Measurements from ENCODE around the gene ADIRF. TPM values are rescaled to one million over a fixed set of nuclear protein-coding genes. Genes with fewer than 3 reads are reported as not detected.
"Not testable (repeated sequence)": the region's sequence is repeated elsewhere in the genome, so short reads cannot be mapped to it uniquely, and the experiment has no call there.

Gene ADIRF
- total and polyA plus RNA-seq, 7 donors: 45.3 to 157 (median 98.1) TPM

DNA sequence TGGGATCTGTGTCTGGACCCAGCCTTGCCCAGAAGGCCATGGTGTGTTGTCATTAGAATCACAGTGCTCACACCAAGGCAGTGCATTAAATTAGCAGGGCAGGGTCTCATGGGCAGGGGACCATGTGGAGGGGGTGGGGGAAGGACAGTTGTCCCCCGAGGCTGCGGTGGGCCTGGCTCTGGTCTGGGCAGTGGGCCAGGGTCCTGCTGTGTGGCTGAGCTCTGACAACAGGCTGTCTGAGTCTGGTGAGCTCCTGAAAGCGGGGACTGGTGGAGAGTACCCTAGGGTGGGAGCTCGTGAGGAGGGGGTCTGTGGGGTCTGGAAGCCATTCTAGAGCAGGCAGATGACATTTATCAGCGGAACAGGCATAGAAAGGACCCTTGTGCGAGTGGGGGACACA, 49.8 kb downstream of the ADIRF start:
- DNase-seq; H3K4me1 ChIP-seq; H3K27me3 ChIP-seq; H3K9me3 ChIP-seq; intact Hi-C loops (cut with DNase I); H3K4me3 ChIP-seq; H3K36me3 ChIP-seq; H3K27ac ChIP-seq: not testable (repeated sequence)
- WGBS, 2 donors: 88% methylated on average over 6 of the region's 6 CpGs

DNA sequence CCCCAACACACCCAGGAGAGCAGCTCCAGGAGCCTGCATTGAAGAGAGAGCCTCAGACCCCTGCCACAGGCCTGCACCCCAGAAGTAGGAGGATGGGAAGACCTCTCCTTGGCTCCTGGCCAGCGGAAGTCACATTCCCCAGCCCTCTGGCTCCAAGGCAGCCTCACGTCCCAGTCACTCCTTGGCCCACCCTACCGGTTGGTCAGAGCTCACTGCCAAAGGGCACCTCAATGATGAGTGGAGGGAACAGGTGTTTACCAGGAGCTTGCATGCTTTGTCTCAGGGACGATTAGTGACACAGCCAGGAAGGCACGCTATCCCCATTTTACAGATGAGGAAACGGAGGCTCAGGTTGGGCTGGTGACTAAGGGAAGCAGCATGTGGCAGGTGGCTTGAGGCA, 50.8 kb downstream of the ADIRF start:
- intact Hi-C loops (cut with DNase I); DNase-seq; H3K27me3 ChIP-seq; H3K4me3 ChIP-seq; H3K9me3 ChIP-seq; H3K27ac ChIP-seq; H3K4me1 ChIP-seq; H3K36me3 ChIP-seq: not testable (repeated sequence)
- WGBS, 2 donors: 85 to 92% methylated on average over 6 of the region's 6 CpGs

DNA sequence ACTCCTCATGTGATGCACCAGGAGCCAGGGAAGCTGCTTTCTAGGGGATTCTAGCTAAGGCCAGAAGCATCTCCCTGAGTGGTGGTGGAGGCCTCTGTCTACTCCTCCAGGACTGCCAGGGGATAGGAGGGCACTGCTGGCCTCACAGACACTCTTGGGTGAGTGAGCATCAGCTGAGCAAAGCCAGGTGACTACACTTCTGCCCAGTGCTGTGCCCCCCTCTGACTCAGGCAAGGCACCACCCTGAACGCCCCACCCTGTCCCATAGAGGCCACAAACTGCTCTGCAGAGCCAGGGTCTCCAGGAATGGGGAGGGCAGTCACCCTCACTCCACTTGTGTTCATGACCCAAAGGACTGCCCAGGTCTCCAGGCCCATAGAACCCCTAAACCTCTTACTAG, 51.2 kb downstream of the ADIRF start:
- H3K4me3 ChIP-seq; DNase-seq; H3K27ac ChIP-seq; intact Hi-C loops (cut with DNase I); H3K9me3 ChIP-seq; H3K4me1 ChIP-seq; H3K27me3 ChIP-seq; H3K36me3 ChIP-seq: not testable (repeated sequence)
- WGBS, 2 donors: 93 to 96% methylated on average over 1 of the region's 1 CpG

- H3K4me3 ChIP-seq; intact Hi-C loops (cut with DNase I); H3K27ac ChIP-seq; DNase-seq; H3K27me3 ChIP-seq; H3K9me3 ChIP-seq; H3K36me3 ChIP-seq; H3K4me1 ChIP-seq: not testable (repeated sequence)
- WGBS, 2 donors: 86 to 89% methylated on average over 9 of the region's 9 CpGs
These were observed 51.8 kb downstream of the ADIRF start, which contains the start of gene FAM25A for GRCh38 chr10:87020056-87020455. FAM25A (plus strand) TSS chr10:87020294; CDS start chr10:87020325, 31 bp downstream.

Small RNA genes lying within 50 kb of the gene (small RNA-seq; reads per million reads assigned to genes)
- gene BMS1P3 (0 reads per million in 3 donors), gene FAM25A (0 reads per million in 3 donors)

Other genes with a start within 250 kb of the ADIRF start
- 100 to 1,000 TPM in 3 of 4 donors, 10 to 100 TPM in 1; 84.2 to 145 (median 120) TPM for gene BMPR1A, start 211.9 kb upstream of the ADIRF start, total RNA-seq
- gene BMPR1A, start 211.9 kb upstream of the ADIRF start, polyA plus RNA-seq: 10 to 100 TPM in 1 of 3 donors, 1 to 10 TPM in 2; 5.5 to 16.1 (median 7.8) TPM
- gene MMRN2, start 10.9 kb upstream of the ADIRF start, total RNA-seq: 10 to 100 TPM in 3 of 4 donors, 1 to 10 TPM in 1; 8.6 to 23.3 (median 14.1) TPM
- 1 to 10 TPM in 2 of 3 donors, under 1 TPM in 1; 0.92 to 6.5 (median 1.8) TPM for gene MMRN2, start 10.9 kb upstream of the ADIRF start, polyA plus RNA-seq
- gene SNCG, start 9.9 kb upstream of the ADIRF start, total RNA-seq: 10 to 100 TPM; 24.2 to 55.0 (median 38.4) TPM
- 10 to 100 TPM in 2 of 3 donors, 1 to 10 TPM in 1; 4.6 to 24.0 (median 11.4) TPM for gene SNCG, start 9.9 kb upstream of the ADIRF start, polyA plus RNA-seq
- not detected for gene FAM25A, start 51.8 kb downstream of the ADIRF start, total RNA-seq
- gene FAM25A, start 51.8 kb downstream of the ADIRF start, polyA plus RNA-seq: not detected
- 100 to 1,000 TPM; 135 to 153 (median 148) TPM for gene GLUD1, start 126.4 kb downstream of the ADIRF start, total RNA-seq
- gene GLUD1, start 126.4 kb downstream of the ADIRF start, polyA plus RNA-seq: 100 to 1,000 TPM in 2 of 3 donors, 10 to 100 TPM in 1; 71.3 to 162 (median 111) TPM
- 10 to 100 TPM; 19.1 to 26.9 (median 22.8) TPM for gene SHLD2, start 126.7 kb downstream of the ADIRF start, total RNA-seq
- 10 to 100 TPM; 18.8 to 27.0 (median 22.2) TPM for gene SHLD2, start 126.7 kb downstream of the ADIRF start, polyA plus RNA-seq

Data from sigmoid colon (tissue), 7 donors.